ENCODE measurements around the gene F11R. TPM values are rescaled to one million over a fixed set of nuclear protein-coding genes. Genes with fewer than 3 reads are reported as not detected.

Gene F11R
- total and polyA plus RNA-seq, 2 of the 4 experiments (the other 2 are of a cell fraction) = 0.79 to 2.2 TPM

DNA sequence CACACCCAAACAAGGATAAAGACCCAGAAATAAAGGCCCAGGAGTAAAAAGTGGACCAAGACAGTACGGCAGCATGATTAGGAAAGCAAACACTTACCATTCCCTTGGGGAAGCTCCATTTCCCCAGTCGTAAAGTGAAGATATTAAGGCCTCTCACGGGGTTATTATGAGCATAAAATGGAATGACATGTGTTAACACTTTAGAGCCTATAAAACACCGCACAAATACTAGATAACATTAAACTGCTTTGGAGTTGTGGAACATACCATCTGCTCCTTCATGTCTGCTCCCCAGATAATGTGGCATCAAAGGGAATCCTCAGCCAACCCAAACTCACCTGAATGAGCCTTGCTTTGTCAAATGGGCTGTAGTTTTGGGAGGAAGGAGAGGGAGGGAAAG, 57.4 kb downstream of the F11R start:
- no peaks in the 10 kb centered on the region for H3K36me3 ChIP-seq (ENCODE audit: control insufficient read depth, insufficient read depth, low read length)
- no peak overlapping the region for H2AFZ ChIP-seq (replicated peaks; ENCODE audit: low read length, poor library complexity)
- no TSS peak for BruUV-seq (replicated peaks)
- no peak overlapping the region for H2AK5ac ChIP-seq (ENCODE audit: low read depth, low read length)
- H3K14ac ChIP-seq (replicated peaks; ENCODE audit: low read depth, low read length) = no peak overlapping the region
- no peaks in the 10 kb centered on the region for H3K4me1 ChIP-seq (ENCODE audit: control insufficient read depth, insufficient read depth, low read length)
- no peak overlapping the region for H3K4ac ChIP-seq (ENCODE audit: low read depth, low read length)
- no peaks in the 10 kb centered on the region for H4K20me1 ChIP-seq (ENCODE audit: insufficient read depth, low read length)
- CTCF ChIA-PET = no interaction called here
- H2BK15ac ChIP-seq (ENCODE audit: low read depth, low read length) = no peak overlapping the region
- no peak overlapping the region for H3K23ac ChIP-seq (ENCODE audit: low read depth, low read length)
- no peak for DNase-seq
- POLR2A ChIA-PET (ENCODE audit: unreplicated experiment) = no interaction called here
- no peaks in the 10 kb centered on the region for H3K9me1 ChIP-seq (ENCODE audit: insufficient read depth, low read length)
- ATAC-seq (ENCODE audit: low read depth) = no peak
- no peak overlapping the region for H3K27ac ChIP-seq (ENCODE audit: insufficient read depth, low read length)
- H3K9ac ChIP-seq (ENCODE audit: low read depth, low read length) = no peak overlapping the region
- no peak overlapping the region for H4K8ac ChIP-seq (ENCODE audit: low read depth in 2 of 2, low read length in 2 of 2)
- no peak overlapping the region for H3K56ac ChIP-seq (ENCODE audit: extremely low read depth, insufficient read depth, low read length)
- TF ChIP-seq, protein P1, sequence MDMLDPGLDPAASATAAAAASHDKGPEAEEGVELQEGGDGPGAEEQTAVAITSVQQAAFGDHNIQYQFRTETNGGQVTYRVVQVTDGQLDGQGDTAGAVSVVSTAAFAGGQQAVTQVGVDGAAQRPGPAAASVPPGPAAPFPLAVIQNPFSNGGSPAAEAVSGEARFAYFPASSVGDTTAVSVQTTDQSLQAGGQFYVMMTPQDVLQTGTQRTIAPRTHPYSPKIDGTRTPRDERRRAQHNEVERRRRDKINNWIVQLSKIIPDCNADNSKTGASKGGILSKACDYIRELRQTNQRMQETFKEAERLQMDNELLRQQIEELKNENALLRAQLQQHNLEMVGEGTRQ (IDR thresholded peaks at IDR 0.05; ENCODE audit: low read depth, low read length) = no peak
- TF ChIP-seq CEBPB (IDR thresholded peaks at IDR 0.05; ENCODE audit: low read depth, low read length) = no peak
- no peak for TF ChIP-seq CTCF (conservative IDR thresholded peaks at IDR 0.05; ENCODE audit: low read depth, low read length)
- no peak for TF ChIP-seq CHD1 (IDR thresholded peaks at IDR 0.05; ENCODE audit: low read depth, low read length)
- no peak for TF ChIP-seq POLR2A (IDR thresholded peaks at IDR 0.05; ENCODE audit: low read depth, low read length)
- no peak for TF ChIP-seq MAFK (IDR thresholded peaks at IDR 0.05; ENCODE audit: low read depth, low read length)
- TF ChIP-seq NFE2L2 (IDR thresholded peaks at IDR 0.05; ENCODE audit: low read depth, low read length) = no peak
- no peak for TF ChIP-seq RCOR1 (IDR thresholded peaks at IDR 0.05; ENCODE audit: insufficient replicate concordance, low read length)
- no peak for TF ChIP-seq RFX5 (IDR thresholded peaks at IDR 0.05; ENCODE audit: low read depth, low read length)
- TF ChIP-seq RAD21 (IDR thresholded peaks at IDR 0.05; ENCODE audit: low read length) = no peak
- no peak for TF ChIP-seq MXI1 (IDR thresholded peaks at IDR 0.05; ENCODE audit: borderline replicate concordance, low read depth, low read length)
- no peak for TF ChIP-seq BHLHE40 (IDR thresholded peaks at IDR 0.05; ENCODE audit: low read depth, low read length)
- TF ChIP-seq, protein P2, sequence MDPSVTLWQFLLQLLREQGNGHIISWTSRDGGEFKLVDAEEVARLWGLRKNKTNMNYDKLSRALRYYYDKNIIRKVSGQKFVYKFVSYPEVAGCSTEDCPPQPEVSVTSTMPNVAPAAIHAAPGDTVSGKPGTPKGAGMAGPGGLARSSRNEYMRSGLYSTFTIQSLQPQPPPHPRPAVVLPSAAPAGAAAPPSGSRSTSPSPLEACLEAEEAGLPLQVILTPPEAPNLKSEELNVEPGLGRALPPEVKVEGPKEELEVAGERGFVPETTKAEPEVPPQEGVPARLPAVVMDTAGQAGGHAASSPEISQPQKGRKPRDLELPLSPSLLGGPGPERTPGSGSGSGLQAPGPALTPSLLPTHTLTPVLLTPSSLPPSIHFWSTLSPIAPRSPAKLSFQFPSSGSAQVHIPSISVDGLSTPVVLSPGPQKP (IDR thresholded peaks at IDR 0.05; ENCODE audit: borderline replicate concordance, low read depth, low read length) = no peak
- TF ChIP-seq SMC3 (IDR thresholded peaks at IDR 0.05; ENCODE audit: low read depth, low read length) = no peak
- TF ChIP-seq MAZ (IDR thresholded peaks at IDR 0.05; ENCODE audit: borderline replicate concordance, low read depth, low read length) = no peak
- TF ChIP-seq FOS (IDR thresholded peaks at IDR 0.05; ENCODE audit: low read depth, low read length) = no peak
- no peak overlapping the region for H2BK20ac ChIP-seq (ENCODE audit: low read depth, low read length)
- H3K9me3 ChIP-seq (ENCODE audit: control insufficient read depth, insufficient read depth, low read length) = no peaks in the 10 kb centered on the region
- no peak overlapping the region for H4K91ac ChIP-seq (ENCODE audit: insufficient read depth, low read depth, low read length)
- no CpG with 5 or more reads among the region's 4 CpGs for WGBS, 2 experiments (ENCODE audit: extremely low coverage in 2 of 2, insufficient read length in 1 of 2)
- H2BK120ac ChIP-seq (ENCODE audit: low read depth, low read length) = no peak overlapping the region
- H3K18ac ChIP-seq (ENCODE audit: low read depth, low read length) = no peak overlapping the region
- intact Hi-C loops (cut with micrococcal nuclease) (no loop called here), dilution Hi-C loops (cut with HindIII; ENCODE audit: low sequenced_read_pairs, unreplicated experiment) (no loop called here), in situ Hi-C loops (cut with MboI; ENCODE audit: low sequenced_read_pairs) (no loop called here)
- no peak overlapping the region for H3K4me2 ChIP-seq (ENCODE audit: low read depth, low read length)
- no peak overlapping the region for H4K5ac ChIP-seq (ENCODE audit: low read depth, low read length)
- H3K79me1 ChIP-seq (ENCODE audit: low read depth in 1 of 2, low read length in 2 of 2) = no peaks in the 10 kb centered on the region
- H3K4me3 ChIP-seq (ENCODE audit: insufficient read depth, low read depth, low read length) = no peak overlapping the region
- H2AK9ac ChIP-seq (replicated peaks; ENCODE audit: low read depth, low read length, poor library complexity) = no peak overlapping the region
- no peaks in the 10 kb centered on the region for H3K27me3 ChIP-seq (ENCODE audit: control insufficient read depth, insufficient read depth, low read length)
- no peak overlapping the region for H2BK5ac ChIP-seq (ENCODE audit: low read depth, low read length, poor library complexity, severe bottlenecking)

Measured in IMR-90 (cell line).